ENCODE data around the gene LCP1.

LCP1 gene

GRCh38 chr13:46116653-46117502 is 65.1 kb downstream of the LCP1 start:
- no peak overlapping the region for H3K4me3 ChIP-seq (ENCODE audit: low read depth, low read length)
- TF ChIP-seq, protein P1, sequence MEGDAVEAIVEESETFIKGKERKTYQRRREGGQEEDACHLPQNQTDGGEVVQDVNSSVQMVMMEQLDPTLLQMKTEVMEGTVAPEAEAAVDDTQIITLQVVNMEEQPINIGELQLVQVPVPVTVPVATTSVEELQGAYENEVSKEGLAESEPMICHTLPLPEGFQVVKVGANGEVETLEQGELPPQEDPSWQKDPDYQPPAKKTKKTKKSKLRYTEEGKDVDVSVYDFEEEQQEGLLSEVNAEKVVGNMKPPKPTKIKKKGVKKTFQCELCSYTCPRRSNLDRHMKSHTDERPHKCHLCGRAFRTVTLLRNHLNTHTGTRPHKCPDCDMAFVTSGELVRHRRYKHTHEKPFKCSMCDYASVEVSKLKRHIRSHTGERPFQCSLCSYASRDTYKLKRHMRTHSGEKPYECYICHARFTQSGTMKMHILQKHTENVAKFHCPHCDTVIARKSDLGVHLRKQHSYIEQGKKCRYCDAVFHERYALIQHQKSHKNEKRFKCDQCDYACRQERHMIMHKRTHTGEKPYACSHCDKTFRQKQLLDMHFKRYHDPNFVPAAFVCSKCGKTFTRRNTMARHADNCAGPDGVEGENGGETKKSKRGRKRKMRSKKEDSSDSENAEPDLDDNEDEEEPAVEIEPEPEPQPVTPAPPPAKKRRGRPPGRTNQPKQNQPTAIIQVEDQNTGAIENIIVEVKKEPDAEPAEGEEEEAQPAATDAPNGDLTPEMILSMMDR (IDR thresholded peaks at IDR 0.05; ENCODE audit: low read depth, low read length, missing control alignments), result no peak
- DNase-seq (ENCODE audit: low read depth), result no peak

GRCh38 chr13:46114613-46115012 is 67.4 kb downstream of the LCP1 start:
- no peak overlapping the region for H3K4me3 ChIP-seq (ENCODE audit: low read depth, low read length)
- DNase-seq (ENCODE audit: low read depth), result no peak
- TF ChIP-seq, protein P1 (IDR thresholded peaks at IDR 0.05; ENCODE audit: low read depth, low read length, missing control alignments), result no peak

DNA sequence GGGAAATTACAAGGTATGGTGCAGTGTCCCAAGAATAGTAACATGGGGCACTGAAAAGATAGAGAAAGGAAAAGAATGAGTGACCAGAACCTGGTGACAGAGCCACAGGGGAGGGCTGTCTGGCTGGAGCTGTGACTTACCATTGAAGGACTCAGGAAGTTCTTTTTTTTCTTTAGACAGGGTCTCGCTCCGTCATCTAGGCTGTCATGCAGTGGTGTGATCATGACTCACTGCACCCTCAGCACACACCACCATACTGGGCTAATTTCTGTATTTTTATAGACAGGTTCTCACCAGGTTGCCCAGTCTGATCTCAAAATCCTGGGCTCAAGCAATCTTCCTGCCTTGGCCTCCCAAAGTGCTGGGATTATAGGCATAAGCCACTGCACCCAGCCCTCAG is 68.4 kb downstream of the LCP1 start:
- TF ChIP-seq, protein P1 (IDR thresholded peaks at IDR 0.05; ENCODE audit: low read depth, low read length, missing control alignments), result no peak
- DNase-seq (ENCODE audit: low read depth), result no peak
- H3K4me3 ChIP-seq (ENCODE audit: low read depth, low read length), result no peak overlapping the region

GRCh38 chr13:46111151-46111550 is 70.8 kb downstream of the LCP1 start:
- DNase-seq (ENCODE audit: low read depth), result no peak
- H3K4me3 ChIP-seq (ENCODE audit: low read depth, low read length), result no peak overlapping the region
- TF ChIP-seq, protein P1 (IDR thresholded peaks at IDR 0.05; ENCODE audit: low read depth, low read length, missing control alignments), result no peak

- TF ChIP-seq, protein P1 (IDR thresholded peaks at IDR 0.05; ENCODE audit: low read depth, low read length, missing control alignments), result no peak
- H3K4me3 ChIP-seq (ENCODE audit: low read depth, low read length), result no peak overlapping the region
- no peak for DNase-seq (ENCODE audit: low read depth)
Measured at GRCh38 chr13:46109451-46109850, 72.5 kb downstream of the LCP1 start.

GRCh38 chr13:46106839-46107371 is 75.1 kb downstream of the LCP1 start:
- H3K4me3 ChIP-seq (ENCODE audit: low read depth, low read length), result no peak overlapping the region
- no peak for DNase-seq (ENCODE audit: low read depth)
- TF ChIP-seq, protein P1 (IDR thresholded peaks at IDR 0.05; ENCODE audit: low read depth, low read length, missing control alignments), result no peak
